HCT116 (cell line): ENCODE data around the gene SLC24A3. TPM values are rescaled to one million over a fixed set of nuclear protein-coding genes. Genes with fewer than 3 reads are reported as not detected.

Source experiments
- ATAC-seq: fragments of 200-7000 bp; cut with Tn5 transposase; 2 replicates; pipeline ENCODE4 v1.9.1; 2020; ENCODE audit warnings: mild to moderate bottlenecking, moderate library complexity
- BruUV-seq: library from RNA; stranded (reverse); fragments of 400-500 nt; replicated peaks from 2 replicates; lab custom pipeline; 2021; lab: Mats Ljungman, UMichigan
- CTCF ChIA-PET: fragments of 300-600 bp; sonication (Branson Sonifier 250); formaldehyde crosslinking; loops from one replicate; lab custom pipeline; 2021; ENCODE audit warnings: antibody characterized with exemption; lab: Charles Lee
- POLR2A ChIA-PET: fragments of 300-600, 350-600 bp; sonication (Branson Sonifier 250); formaldehyde crosslinking; loops from one replicate; lab custom pipeline; 2021; ENCODE audit warnings: antibody characterized with exemption; lab: Charles Lee
- RAD21 ChIA-PET, 2 experiments: fragments of 300-600 bp; sonication (Branson Sonifier 250); formaldehyde crosslinking; loops; one replicate each; lab custom pipeline; 2023; ENCODE audit warnings: low total read pairs in 2 of 2; ENCODE audit not compliant: uncharacterized antibody in 2 of 2, unreplicated experiment in 2 of 2, low non-redundant PET in 1 of 2; lab: Charles Lee
- DNase-seq: peaks from one replicate; pipeline ENCODE4 v3.0.0-alpha.2; 2010; ENCODE audit warnings: low read depth, low spot score
- H2AFZ ChIP-seq: fragments of 200-600 bp; shearing (Covaris generic), sonication (generic); 2 replicates; pipeline ENCODE4 v1.6.1; 2017; ENCODE audit warnings: low read depth, mixed run types, mixed read lengths, antibody characterized with exemption, low read length; ENCODE audit not compliant: poor library complexity, severe bottlenecking
- H3K27ac ChIP-seq: 2 replicates; pipeline ENCODE4 v1.5.1; 2012; ENCODE audit warnings: low read depth, low read length
- H3K27me3 ChIP-seq: fragments of 200-600 bp; sonication (generic); 2 replicates; pipeline ENCODE4 v1.6.1; 2016; ENCODE audit warnings: mixed run types, low read length, mixed read lengths; ENCODE audit not compliant: insufficient read depth
- H3K36me3 ChIP-seq, 2 experiments: fragments of 200-500 bp in 1 of 2; fragments of 200-600 bp in 1 of 2; sonication (Bioruptor generic) in 1 of 2; sonication (generic) in 1 of 2; 2 replicates each; pipeline versions ENCODE4 v1.5.1 to v1.6.1; 2014 to 2016; ENCODE audit warnings: low read length in 2 of 2, inconsistent platforms in 1 of 2, mixed read lengths in 1 of 2, mixed run types in 1 of 2; ENCODE audit not compliant: insufficient read depth in 2 of 2, control insufficient read depth in 1 of 2
- H3K4me1 ChIP-seq, 2 experiments: fragments of 200-600 bp in 1 of 2; sonication (generic) in 1 of 2; 2 replicates each; pipeline versions ENCODE4 v1.5.1 to v1.6.1; 2012 to 2017; ENCODE audit warnings: low read length in 2 of 2, inconsistent platforms in 1 of 2, mild to moderate bottlenecking in 1 of 2, mixed read lengths in 1 of 2, mixed run types in 1 of 2, moderate library complexity in 1 of 2; ENCODE audit not compliant: insufficient read depth in 2 of 2, control insufficient read depth in 1 of 2
- H3K4me2 ChIP-seq: fragments of 200-600 bp; sonication (generic); 2 replicates; pipeline ENCODE4 v1.6.1; 2017; ENCODE audit warnings: mixed run types, low read length, mixed read lengths
- H3K4me3 ChIP-seq, 2 experiments: fragments of 200-600 bp in 1 of 2; sonication (generic) in 1 of 2; replicated peaks in 1 of 2; 2 replicates each; pipeline ENCODE4 v1.5.1; 2011 to 2016; ENCODE audit warnings: low read length in 2 of 2, control low read depth in 1 of 2, low read depth in 1 of 2, mild to moderate bottlenecking in 1 of 2, mixed read lengths in 1 of 2, mixed run types in 1 of 2
- H3K79me2 ChIP-seq: fragments of 200-600 bp; sonication (generic); 2 replicates; pipeline ENCODE4 v1.6.1; 2017; ENCODE audit warnings: mild to moderate bottlenecking, mixed run types, low read length, moderate library complexity, mixed read lengths; ENCODE audit not compliant: insufficient read depth
- H3K9ac ChIP-seq: fragments of 200-600 bp; sonication (generic); 2 replicates; pipeline ENCODE4 v1.6.1; 2016; ENCODE audit warnings: low read length, mixed read lengths
- H3K9me2 ChIP-seq: fragments of 200-600 bp; sonication (generic), shearing (Covaris generic); 2 replicates; pipeline ENCODE4 v1.6.1; 2017; ENCODE audit warnings: mixed run types, mild to moderate bottlenecking, moderate library complexity; ENCODE audit not compliant: insufficient read depth
- H3K9me3 ChIP-seq, 2 experiments: fragments of 200-500 bp in 1 of 2; fragments of 200-600 bp in 1 of 2; sonication (Bioruptor generic) in 1 of 2; sonication (generic) in 1 of 2; 2 replicates each; pipeline ENCODE4 v1.6.1; 2014 to 2017; ENCODE audit warnings: low read length in 2 of 2, mixed read lengths in 2 of 2, inconsistent platforms in 1 of 2, low read depth in 1 of 2, mild to moderate bottlenecking in 1 of 2, mixed run types in 1 of 2, moderate library complexity in 1 of 2; ENCODE audit not compliant: control insufficient read depth in 1 of 2, insufficient read depth in 1 of 2
- H4K20me1 ChIP-seq: fragments of 200-600 bp; sonication (generic), shearing (Covaris generic); 2 replicates; pipeline ENCODE4 v1.6.1; 2017; ENCODE audit warnings: mixed run types, mild to moderate bottlenecking, moderate library complexity; ENCODE audit not compliant: insufficient read depth
- ATF3 ChIP-seq: IDR thresholded peaks from 2 replicates; pipeline ENCODE4 v1.6.1; 2012
- CBX3 ChIP-seq: IDR thresholded peaks from 2 replicates; pipeline ENCODE4 v1.6.1; 2012; ENCODE audit warnings: low read depth
- CEBPB ChIP-seq: IDR thresholded peaks from 2 replicates; pipeline ENCODE4 v1.6.1; 2012; ENCODE audit warnings: low read depth
- ELF1 ChIP-seq: IDR thresholded peaks from 2 replicates; pipeline ENCODE4 v1.6.1; 2012; ENCODE audit warnings: low read depth, borderline replicate concordance
- EZH2phosphoT487 ChIP-seq: fragments of 200-600 bp; IDR thresholded peaks from 2 replicates; pipeline ENCODE4 v1.6.1; 2018; ENCODE audit warnings: antibody characterized with exemption, borderline replicate concordance
- FOSL1 ChIP-seq: IDR thresholded peaks from 2 replicates; pipeline ENCODE4 v1.6.1; 2012; ENCODE audit warnings: low read depth
- JUND ChIP-seq: IDR thresholded peaks from 2 replicates; pipeline ENCODE4 v1.6.1; 2012
- MAX ChIP-seq: IDR thresholded peaks from 2 replicates; pipeline ENCODE4 v1.6.1; 2012
- POLR2AphosphoS5 ChIP-seq: IDR thresholded peaks from 2 replicates; pipeline ENCODE4 v1.6.1; 2011; ENCODE audit warnings: mild to moderate bottlenecking, low read depth, low read length, moderate library complexity
- RAD21 ChIP-seq: IDR thresholded peaks from 2 replicates; pipeline ENCODE4 v1.6.1; 2012; ENCODE audit warnings: low read depth, mild to moderate bottlenecking
- REST ChIP-seq: IDR thresholded peaks from 2 replicates; pipeline ENCODE4 v1.6.1; 2012; ENCODE audit warnings: low read depth
- SIN3A ChIP-seq: IDR thresholded peaks from 2 replicates; pipeline ENCODE4 v1.6.1; 2012; ENCODE audit warnings: low read depth
- SRF ChIP-seq: IDR thresholded peaks from 2 replicates; pipeline ENCODE4 v1.6.1; 2012; ENCODE audit warnings: low read depth
- TCF7L2 ChIP-seq: IDR thresholded peaks from 2 replicates; pipeline ENCODE4 v1.7.0; 2011; ENCODE audit warnings: borderline replicate concordance, inconsistent platforms; ENCODE audit not compliant: insufficient read depth, insufficient read length; ENCODE audit errors: extremely low read depth
- YY1 ChIP-seq: IDR thresholded peaks from 2 replicates; pipeline ENCODE4 v1.6.1; 2011; ENCODE audit warnings: low read length, low read depth, moderate library complexity, mild to moderate bottlenecking; ENCODE audit not compliant: insufficient replicate concordance; ENCODE audit errors: extremely low read depth
- ZBTB33 ChIP-seq: IDR thresholded peaks from 2 replicates; pipeline ENCODE4 v1.6.1; 2011; ENCODE audit warnings: mild to moderate bottlenecking, low read length, moderate library complexity; ENCODE audit not compliant: insufficient replicate concordance; ENCODE audit errors: extremely low read depth
- ZFX ChIP-seq: fragments of 450-650 bp; IDR thresholded peaks from 2 replicates; pipeline ENCODE4 v1.6.1; 2017
- ZNF274 ChIP-seq: fragments of 200-500 bp; sonication (Bioruptor generic); IDR thresholded peaks from 2 replicates; pipeline ENCODE4 v1.6.1; 2014; ENCODE audit warnings: mild to moderate bottlenecking, low read depth, low read length, inconsistent platforms
- intact Hi-C: fragments of 100-400 bp; cut with micrococcal nuclease; formaldehyde crosslinking; loops from 2 replicates; pipeline ENCODE4 v1.10.0; 2022
- total RNA-seq: library from RNA; stranded (reverse); gene quantifications from one replicate; pipeline ENCODE4 v1.2.1, GENCODE V29; 2021; ENCODE audit not compliant: unreplicated experiment

SLC24A3 gene
- total RNA-seq, 1 experiment from 2014 or later: not detected

DNA sequence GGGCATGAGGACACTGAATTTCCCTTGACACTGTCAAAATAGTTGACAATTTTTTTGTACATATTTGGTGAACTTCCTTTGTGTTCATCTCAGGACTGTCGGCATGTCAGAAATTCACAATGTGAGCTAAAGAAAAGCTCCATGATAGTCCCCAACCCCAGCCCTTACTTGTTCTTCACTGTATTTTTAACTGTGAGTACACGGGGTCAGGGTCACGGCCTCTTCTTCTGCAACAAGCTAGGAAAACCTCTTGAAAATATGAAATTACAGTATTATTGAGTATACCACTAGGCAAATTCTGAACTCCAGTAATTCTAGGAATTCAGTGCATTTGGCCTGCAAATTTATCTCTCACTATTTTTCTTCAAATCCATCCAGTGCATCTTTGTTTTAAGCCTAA, 199.4 kb downstream of the SLC24A3 start:
- RAD21 ChIA-PET: no interaction called here
- H3K27me3 ChIP-seq: no peaks in the 10 kb centered on the region
- no peaks in the 10 kb centered on the region for H3K36me3 ChIP-seq
- H3K9ac ChIP-seq: no peak overlapping the region
- TF ChIP-seq JUND: no peak
- TF ChIP-seq ZNF274: no peak
- no peak for TF ChIP-seq CEBPB
- no peak for TF ChIP-seq SIN3A
- TF ChIP-seq ELF1: no peak
- TF ChIP-seq MAX: no peak
- no peak for TF ChIP-seq REST
- TF ChIP-seq FOSL1: no peak
- no peak for TF ChIP-seq YY1
- no peak for TF ChIP-seq ZFX
- TF ChIP-seq ATF3: no peak
- no peak for TF ChIP-seq CBX3
- TF ChIP-seq TCF7L2: no peak
- no peak for TF ChIP-seq SRF
- no peak for TF ChIP-seq EZH2phosphoT487
- no peak for TF ChIP-seq ZBTB33
- TF ChIP-seq POLR2AphosphoS5: no peak
- TF ChIP-seq RAD21: no peak
- ATAC-seq (no peak), DNase-seq (no peak)
- no peaks in the 10 kb centered on the region for H3K79me2 ChIP-seq
- H3K27ac ChIP-seq: no peak overlapping the region
- H3K9me2 ChIP-seq: no peaks in the 10 kb centered on the region
- intact Hi-C loops: no loop called here
- H2AFZ ChIP-seq: no peak overlapping the region
- no peaks in the 10 kb centered on the region for H3K4me1 ChIP-seq
- BruUV-seq: no TSS peak
- H4K20me1 ChIP-seq: no peaks in the 10 kb centered on the region
- POLR2A ChIA-PET: no interaction called here
- H3K4me3 ChIP-seq: no peak overlapping the region
- no peaks in the 10 kb centered on the region; a peak in 1 of 4 replicates for H3K9me3 ChIP-seq
- CTCF ChIA-PET: no interaction called here
- no peak overlapping the region for H3K4me2 ChIP-seq
